HepG2 (cell line): ENCODE results near the gene MAB21L4. TPM values are rescaled to one million over a fixed set of nuclear protein-coding genes. Genes with fewer than 3 reads are reported as not detected.
A peak's percentile ranks its signal among the peaks of the same experiment; 100 is the strongest.

Experiments used
- FOXA3 ChIP-seq: IDR thresholded peaks from 2 replicates; pipeline ENCODE4 v1.6.1; 2016; ENCODE audit warnings: missing genetic modification reagents, missing compliant biosample characterization
- FOXP1 ChIP-seq, 2 experiments: fragments of 450-650 bp in 1 of 2; IDR thresholded peaks; 2 replicates each; pipeline ENCODE4 v1.6.1; 2017 to 2018; ENCODE audit warnings: antibody characterized with exemption in 1 of 2
- GABPB1 ChIP-seq: IDR thresholded peaks from 2 replicates; pipeline ENCODE4 v1.6.1; 2016; ENCODE audit warnings: mild to moderate bottlenecking, missing genetic modification reagents, moderate library complexity, missing compliant biosample characterization
- MAZ ChIP-seq, 2 experiments: sonication (generic) in 1 of 2; formaldehyde crosslinking in 1 of 2; IDR thresholded peaks; 2 replicates each; pipeline versions ENCODE4 v1.5.0 to v1.6.1; 2012 to 2020; ENCODE audit warnings: low read depth in 2 of 2, mild to moderate bottlenecking in 2 of 2, borderline replicate concordance in 1 of 2, improper control_type of control experiment in 1 of 2, low read length in 1 of 2, missing genetic modification reagents in 1 of 2, moderate library complexity in 1 of 2
- MTA3 ChIP-seq: sonication (generic); formaldehyde crosslinking; IDR thresholded peaks from 2 replicates; pipeline ENCODE4 v1.4.0; 2020; ENCODE audit warnings: missing genetic modification reagents
- NFE2L2 ChIP-seq: fragments of 150-350 bp; IDR thresholded peaks from 2 replicates; pipeline ENCODE4 v1.6.1; 2014; ENCODE audit warnings: low read length
- SETDB1 ChIP-seq: sonication (generic); formaldehyde crosslinking; IDR thresholded peaks from 2 replicates; pipeline ENCODE4 v1.5.1; 2020; ENCODE audit warnings: missing genetic modification reagents, mild to moderate bottlenecking, borderline replicate concordance
- ZC3H13 ChIP-seq: sonication (generic); formaldehyde crosslinking; IDR thresholded peaks from 2 replicates; pipeline ENCODE4 v1.8.1; 2023; ENCODE audit warnings: mild to moderate bottlenecking, missing genetic modification reagents, moderate library complexity
- ZNF614 ChIP-seq: IDR thresholded peaks from 2 replicates; pipeline ENCODE4 v1.6.1; 2018; ENCODE audit warnings: missing biosample characterization, missing genetic modification reagents, inconsistent platforms, borderline replicate concordance
- ZNF619 ChIP-seq: sonication (generic); formaldehyde crosslinking; IDR thresholded peaks from 2 replicates; pipeline ENCODE4 v1.4.0; 2020; ENCODE audit warnings: mild to moderate bottlenecking, missing genetic modification reagents
- ZNF674 ChIP-seq: sonication (generic); formaldehyde crosslinking; IDR thresholded peaks from 2 replicates; pipeline ENCODE4 v1.5.0; 2020; ENCODE audit warnings: low read depth, mild to moderate bottlenecking, missing genetic modification reagents
- polyA plus RNA-seq, 8 experiments: library from polyadenylated mRNA; depleted of rRNA in 3 of 8; stranded (reverse) in 7 of 8; unstranded in 1 of 8; fragments of >200 nt; fragmentation: Illumina TruSeq in 4 of 8; extraction: Trizol in 4 of 8; gene quantifications; 2 replicates each; pipeline versions ENCODE4 v1.2.1 to v1.2.3, GENCODE V29; 2011 to 2016; ENCODE audit warnings: low read depth in 4 of 8, missing spikeins in 1 of 8, mixed read lengths in 1 of 8; ENCODE audit not compliant: insufficient read depth in 1 of 8
- total RNA-seq, 5 experiments: library from RNA; depleted of rRNA; stranded (reverse); fragments of >200 nt; fragmentation: Illumina TruSeq; extraction: Trizol; gene quantifications; 2 replicates each; pipeline ENCODE4 v1.2.3, GENCODE V29; 2016; ENCODE audit warnings: low read depth in 1 of 5
- TF ChIP-seq, protein P1 (sequence below): sonication (generic); IDR thresholded peaks from 2 replicates; pipeline ENCODE4 v1.6.1; 2016; ENCODE audit warnings: low read depth, borderline replicate concordance
- TF ChIP-seq, protein P2 (sequence below), 2 experiments: sonication (generic) in 1 of 2; formaldehyde crosslinking in 1 of 2; IDR thresholded peaks; 2 replicates each; pipeline versions ENCODE4 v1.4.0 to v1.6.1; 2018 to 2020; ENCODE audit warnings: missing genetic modification reagents in 2 of 2, borderline replicate concordance in 1 of 2, low read depth in 1 of 2, mild to moderate bottlenecking in 1 of 2, missing biosample characterization in 1 of 2
- TF ChIP-seq, protein P3 (sequence below): sonication (generic); formaldehyde crosslinking; IDR thresholded peaks from 2 replicates; pipeline ENCODE4 v1.4.0; 2020; ENCODE audit warnings: mild to moderate bottlenecking, missing genetic modification reagents
- TF ChIP-seq, protein P4 (sequence below): sonication (generic); formaldehyde crosslinking; IDR thresholded peaks from 2 replicates; pipeline ENCODE4 v1.4.0; 2020; ENCODE audit warnings: missing genetic modification reagents; ENCODE audit errors: not compliant biosample characterization
- TF ChIP-seq, protein P5 (sequence below): sonication (generic); formaldehyde crosslinking; IDR thresholded peaks from 2 replicates; pipeline ENCODE4; 2020; ENCODE audit warnings: missing genetic modification reagents, mild to moderate bottlenecking, borderline replicate concordance
- TF ChIP-seq, protein P6 (sequence below): sonication (generic); formaldehyde crosslinking; IDR thresholded peaks from 2 replicates; pipeline ENCODE4 v1.4.0; 2020; ENCODE audit warnings: mild to moderate bottlenecking, missing genetic modification reagents, borderline replicate concordance

Gene MAB21L4
- total and polyA plus RNA-seq, 2 of the 13 experiments (the other 11 are each of a cell fraction or from before 2014, with no cell fraction given) = 3.0 to 14.0 TPM

DNA sequence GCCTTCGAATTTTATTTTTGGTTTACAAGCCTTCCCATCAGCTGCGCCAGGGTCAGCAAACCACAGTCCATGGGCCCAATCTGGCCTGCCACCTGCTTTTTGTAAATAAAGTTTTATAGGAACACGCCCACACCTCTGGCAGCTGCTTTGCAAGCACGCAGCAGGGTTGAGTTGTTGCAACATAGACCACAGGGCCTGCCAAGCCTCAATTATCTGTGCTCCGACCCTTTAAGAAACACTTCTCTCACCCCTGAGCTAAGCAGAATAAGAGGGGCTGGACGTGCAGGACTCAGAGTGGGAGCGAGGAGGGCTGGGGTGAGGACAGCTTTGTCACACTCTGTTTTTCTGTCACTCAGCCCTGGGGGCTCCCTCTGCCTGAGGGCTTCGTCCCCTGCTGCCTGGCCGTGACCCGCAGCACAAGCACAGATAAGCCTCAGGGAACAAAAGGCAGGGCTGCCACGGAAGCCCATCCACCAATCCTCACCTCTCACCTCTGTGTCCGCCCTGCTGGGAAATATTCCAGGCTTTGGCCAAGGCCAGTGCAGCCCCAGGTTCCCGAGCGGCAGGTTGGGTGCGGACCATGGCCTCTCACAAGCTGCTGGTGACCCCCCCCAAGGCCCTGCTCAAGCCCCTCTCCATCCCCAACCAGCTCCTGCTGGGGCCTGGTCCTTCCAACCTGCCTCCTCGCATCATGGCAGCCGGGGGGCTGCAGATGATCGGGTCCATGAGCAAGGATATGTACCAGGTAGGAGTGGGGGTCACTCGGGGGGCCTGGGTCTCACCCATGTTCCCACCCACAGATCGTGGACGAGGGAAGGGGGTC lies 27.5 kb downstream of the MAB21L4 start, which contains the start of gene AGXT (continued):
- TF ChIP-seq, protein P1, sequence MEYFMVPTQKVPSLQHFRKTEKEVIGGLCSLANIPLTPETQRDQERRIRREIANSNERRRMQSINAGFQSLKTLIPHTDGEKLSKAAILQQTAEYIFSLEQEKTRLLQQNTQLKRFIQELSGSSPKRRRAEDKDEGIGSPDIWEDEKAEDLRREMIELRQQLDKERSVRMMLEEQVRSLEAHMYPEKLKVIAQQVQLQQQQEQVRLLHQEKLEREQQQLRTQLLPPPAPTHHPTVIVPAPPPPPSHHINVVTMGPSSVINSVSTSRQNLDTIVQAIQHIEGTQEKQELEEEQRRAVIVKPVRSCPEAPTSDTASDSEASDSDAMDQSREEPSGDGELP = peak; percentile 88
- TF ChIP-seq, protein P2, sequence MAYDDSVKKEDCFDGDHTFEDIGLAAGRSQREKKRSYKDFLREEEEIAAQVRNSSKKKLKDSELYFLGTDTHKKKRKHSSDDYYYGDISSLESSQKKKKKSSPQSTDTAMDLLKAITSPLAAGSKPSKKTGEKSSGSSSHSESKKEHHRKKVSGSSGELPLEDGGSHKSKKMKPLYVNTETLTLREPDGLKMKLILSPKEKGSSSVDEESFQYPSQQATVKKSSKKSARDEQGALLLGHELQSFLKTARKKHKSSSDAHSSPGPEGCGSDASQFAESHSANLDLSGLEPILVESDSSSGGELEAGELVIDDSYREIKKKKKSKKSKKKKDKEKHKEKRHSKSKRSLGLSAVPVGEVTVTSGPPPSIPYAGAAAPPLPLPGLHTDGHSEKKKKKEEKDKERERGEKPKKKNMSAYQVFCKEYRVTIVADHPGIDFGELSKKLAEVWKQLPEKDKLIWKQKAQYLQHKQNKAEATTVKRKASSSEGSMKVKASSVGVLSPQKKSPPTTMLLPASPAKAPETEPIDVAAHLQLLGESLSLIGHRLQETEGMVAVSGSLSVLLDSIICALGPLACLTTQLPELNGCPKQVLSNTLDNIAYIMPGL (CRISPR knock-in tag; IDR thresholded peaks at IDR 0.05; ENCODE audit: borderline replicate concordance in 1 of 2, low read depth in 1 of 2) = peak in 1 of 2 experiments; percentile 77; a peak in 1 of 4 replicates
- TF ChIP-seq FOXP1 (IDR thresholded peaks at IDR 0.05) = no peak
- peak; percentile 37; the same call in 1 of the 2 replicates for TF ChIP-seq FOXP1 (CRISPR knock-in tag; IDR thresholded peaks at IDR 0.05)
- TF ChIP-seq, protein P3, sequence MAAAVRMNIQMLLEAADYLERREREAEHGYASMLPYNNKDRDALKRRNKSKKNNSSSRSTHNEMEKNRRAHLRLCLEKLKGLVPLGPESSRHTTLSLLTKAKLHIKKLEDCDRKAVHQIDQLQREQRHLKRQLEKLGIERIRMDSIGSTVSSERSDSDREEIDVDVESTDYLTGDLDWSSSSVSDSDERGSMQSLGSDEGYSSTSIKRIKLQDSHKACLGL = no peak; the same call in 1 of the 2 replicates
- peak; percentile 50 for TF ChIP-seq FOXA3 (CRISPR knock-in tag)
- TF ChIP-seq NFE2L2 = no peak
- TF ChIP-seq SETDB1 (CRISPR knock-in tag) = peak; percentile 65; the same call in 1 of the 2 replicates
- TF ChIP-seq MAZ (IDR thresholded peaks at IDR 0.05; ENCODE audit: borderline replicate concordance, low read depth, low read length) = 0 out of 2 replicates have a peak, but pooled peaks have one; percentile 12
- peak; percentile 59; the same call in 1 of the 2 replicates for TF ChIP-seq MAZ (CRISPR knock-in tag; IDR thresholded peaks at IDR 0.05; ENCODE audit: low read depth)
- TF ChIP-seq, protein P4, sequence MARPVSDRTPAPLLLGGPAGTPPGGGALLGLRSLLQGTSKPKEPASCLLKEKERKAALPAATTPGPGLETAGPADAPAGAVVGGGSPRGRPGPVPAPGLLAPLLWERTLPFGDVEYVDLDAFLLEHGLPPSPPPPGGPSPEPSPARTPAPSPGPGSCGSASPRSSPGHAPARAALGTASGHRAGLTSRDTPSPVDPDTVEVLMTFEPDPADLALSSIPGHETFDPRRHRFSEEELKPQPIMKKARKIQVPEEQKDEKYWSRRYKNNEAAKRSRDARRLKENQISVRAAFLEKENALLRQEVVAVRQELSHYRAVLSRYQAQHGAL = peak; percentile 66
- TF ChIP-seq ZNF614 (CRISPR knock-in tag) = peak; percentile 76; the same call in 1 of the 2 replicates
- TF ChIP-seq, protein P5, sequence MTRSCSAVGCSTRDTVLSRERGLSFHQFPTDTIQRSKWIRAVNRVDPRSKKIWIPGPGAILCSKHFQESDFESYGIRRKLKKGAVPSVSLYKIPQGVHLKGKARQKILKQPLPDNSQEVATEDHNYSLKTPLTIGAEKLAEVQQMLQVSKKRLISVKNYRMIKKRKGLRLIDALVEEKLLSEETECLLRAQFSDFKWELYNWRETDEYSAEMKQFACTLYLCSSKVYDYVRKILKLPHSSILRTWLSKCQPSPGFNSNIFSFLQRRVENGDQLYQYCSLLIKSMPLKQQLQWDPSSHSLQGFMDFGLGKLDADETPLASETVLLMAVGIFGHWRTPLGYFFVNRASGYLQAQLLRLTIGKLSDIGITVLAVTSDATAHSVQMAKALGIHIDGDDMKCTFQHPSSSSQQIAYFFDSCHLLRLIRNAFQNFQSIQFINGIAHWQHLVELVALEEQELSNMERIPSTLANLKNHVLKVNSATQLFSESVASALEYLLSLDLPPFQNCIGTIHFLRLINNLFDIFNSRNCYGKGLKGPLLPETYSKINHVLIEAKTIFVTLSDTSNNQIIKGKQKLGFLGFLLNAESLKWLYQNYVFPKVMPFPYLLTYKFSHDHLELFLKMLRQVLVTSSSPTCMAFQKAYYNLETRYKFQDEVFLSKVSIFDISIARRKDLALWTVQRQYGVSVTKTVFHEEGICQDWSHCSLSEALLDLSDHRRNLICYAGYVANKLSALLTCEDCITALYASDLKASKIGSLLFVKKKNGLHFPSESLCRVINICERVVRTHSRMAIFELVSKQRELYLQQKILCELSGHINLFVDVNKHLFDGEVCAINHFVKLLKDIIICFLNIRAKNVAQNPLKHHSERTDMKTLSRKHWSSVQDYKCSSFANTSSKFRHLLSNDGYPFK = peak; percentile 85
- TF ChIP-seq, protein P6, sequence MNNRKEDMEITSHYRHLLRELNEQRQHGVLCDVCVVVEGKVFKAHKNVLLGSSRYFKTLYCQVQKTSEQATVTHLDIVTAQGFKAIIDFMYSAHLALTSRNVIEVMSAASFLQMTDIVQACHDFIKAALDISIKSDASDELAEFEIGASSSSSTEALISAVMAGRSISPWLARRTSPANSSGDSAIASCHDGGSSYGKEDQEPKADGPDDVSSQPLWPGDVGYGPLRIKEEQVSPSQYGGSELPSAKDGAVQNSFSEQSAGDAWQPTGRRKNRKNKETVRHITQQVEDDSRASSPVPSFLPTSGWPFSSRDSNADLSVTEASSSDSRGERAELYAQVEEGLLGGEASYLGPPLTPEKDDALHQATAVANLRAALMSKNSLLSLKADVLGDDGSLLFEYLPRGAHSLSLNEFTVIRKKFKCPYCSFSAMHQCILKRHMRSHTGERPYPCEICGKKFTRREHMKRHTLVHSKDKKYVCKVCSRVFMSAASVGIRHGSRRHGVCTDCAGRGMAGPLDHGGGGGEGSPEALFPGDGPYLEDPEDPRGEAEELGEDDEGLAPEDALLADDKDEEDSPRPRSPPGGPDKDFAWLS (CRISPR knock-in tag) = no peak
- TF ChIP-seq ZNF619 (CRISPR knock-in tag) = peak; percentile 31; the same call in 1 of the 2 replicates
- no peak for TF ChIP-seq ZNF674
- TF ChIP-seq MTA3 (CRISPR knock-in tag) = no peak
- peak; percentile 63 for TF ChIP-seq GABPB1
- TF ChIP-seq ZC3H13 (CRISPR knock-in tag) = peak; percentile 85
